GM21526 (cell line): Measurements from ENCODE around the gene TMEM225B.
"Not testable (repeated sequence)": the region's sequence is repeated elsewhere in the genome, so short reads cannot be mapped to it uniquely, and the experiment has no call there.

Source experiments
- ATAC-seq: cut with Tn5 transposase; IDR thresholded peaks from one replicate; pipeline ENCODE4 v1.9.1; 2021; ENCODE audit warnings: moderate library complexity; ENCODE audit not compliant: unreplicated experiment, low FRiP score

Gene TMEM225B

DNA sequence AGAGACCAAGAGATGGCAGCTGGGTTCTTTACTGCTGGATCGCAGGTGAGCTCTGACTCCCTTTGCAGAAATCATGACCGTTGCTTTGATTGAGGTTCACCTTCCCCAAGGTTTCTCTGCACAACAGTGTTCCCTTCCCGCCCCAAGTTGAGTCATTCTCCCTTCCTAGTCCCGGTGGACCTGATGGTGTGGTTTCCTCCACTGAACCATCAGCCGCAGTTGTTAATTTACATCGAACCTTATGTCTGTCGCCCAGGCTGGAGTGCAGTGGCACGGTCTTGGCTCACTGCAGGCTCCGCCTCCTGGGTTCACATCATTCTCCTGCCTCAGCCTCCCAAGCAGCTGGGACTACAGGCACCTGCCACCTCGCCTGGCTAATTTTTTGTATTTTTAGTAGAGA, 24.5 kb downstream of the TMEM225B start:
- ATAC-seq = no peak

- no peak for ATAC-seq
Measured at GRCh38 chr7:99623091-99623693, 25.1 kb downstream of the TMEM225B start.

GRCh38 chr7:99623702-99624447, 25.8 kb downstream of the TMEM225B start:
- ATAC-seq = no peak

- ATAC-seq = no peak
Measured at GRCh38 chr7:99624484-99624883, 26.4 kb downstream of the TMEM225B start.

GRCh38 chr7:99625321-99625720, 27.3 kb downstream of the TMEM225B start:
- ATAC-seq = no peak

GRCh38 chr7:99625961-99626360, 27.9 kb downstream of the TMEM225B start:
- ATAC-seq = no peak

- no peak for ATAC-seq
Measured at GRCh38 chr7:99626661-99627060, 28.6 kb downstream of the TMEM225B start.

DNA sequence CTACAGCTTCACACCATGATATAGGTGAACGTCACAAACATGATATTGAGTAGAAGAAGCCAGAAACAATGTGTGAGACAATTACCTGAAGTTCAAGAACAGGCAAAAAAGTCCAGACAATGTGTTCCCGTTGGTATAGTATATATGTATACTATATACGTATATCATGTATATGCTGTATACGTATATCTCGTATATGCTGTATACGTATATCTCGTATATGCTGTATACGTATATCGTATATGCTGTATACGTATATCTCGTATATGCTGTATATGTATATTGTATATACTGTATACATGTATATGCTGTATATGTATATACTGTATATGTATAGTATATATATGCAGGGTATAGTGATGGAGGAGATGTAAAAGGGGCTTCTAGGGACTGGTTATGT, 29.4 kb downstream of the TMEM225B start:
- no peak for ATAC-seq

DNA sequence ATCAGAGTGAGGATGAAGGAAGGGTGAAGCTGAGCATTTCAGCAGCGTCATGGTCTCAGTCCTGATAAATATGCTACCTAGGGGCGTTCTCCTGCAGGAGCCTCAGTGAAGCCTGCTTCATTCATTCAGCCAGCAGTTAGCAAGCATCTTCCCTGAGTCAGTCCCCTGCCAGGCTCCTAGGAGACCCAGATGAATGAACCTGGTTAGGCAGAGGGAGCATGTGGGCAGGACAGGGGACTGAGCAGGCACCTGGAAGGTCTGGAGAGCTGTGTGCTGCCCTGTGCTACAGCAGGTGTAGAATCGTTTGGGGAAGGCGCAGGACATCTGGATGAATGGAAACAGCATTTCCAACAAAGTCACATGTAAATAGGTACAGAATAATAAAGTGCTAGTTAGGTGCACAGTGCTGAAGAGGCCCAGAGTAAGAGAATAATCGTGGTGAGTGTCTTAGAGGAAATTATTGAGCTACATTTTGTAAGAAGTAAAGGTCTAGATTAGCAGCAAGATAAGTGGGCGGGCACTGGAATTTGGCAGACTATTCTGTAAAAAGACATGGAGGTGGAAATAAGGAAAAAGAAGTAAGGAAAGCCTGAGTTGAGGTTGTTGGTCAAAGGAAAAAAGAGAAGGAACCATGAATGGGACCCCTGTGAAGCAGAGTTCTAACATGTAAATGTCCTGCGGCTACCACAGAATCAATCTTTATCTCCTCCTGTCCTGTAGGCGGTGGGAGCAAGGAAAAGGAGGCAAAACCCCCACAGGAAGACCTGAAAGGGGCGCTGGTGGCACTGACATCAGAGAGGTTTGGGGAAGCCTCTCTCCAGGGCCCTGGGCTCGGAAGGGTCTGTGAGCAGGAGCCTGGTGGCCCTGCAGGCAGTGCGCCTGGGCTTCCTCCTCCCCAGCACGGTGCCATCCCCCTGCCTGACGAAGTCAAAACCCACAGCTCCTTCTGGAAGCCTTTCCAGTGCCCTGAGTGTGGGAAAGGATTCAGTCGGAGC, 30.7 kb downstream of the TMEM225B start:
- ATAC-seq = no peak

- ATAC-seq = no peak
Measured at GRCh38 chr7:99629643-99630042, 31.6 kb downstream of the TMEM225B start.

GRCh38 chr7:99631295-99632109, 33.4 kb downstream of the TMEM225B start:
- no peak for ATAC-seq

- not testable (repeated sequence) for ATAC-seq
Measured at GRCh38 chr7:99637414-99637813, 39.3 kb downstream of the TMEM225B start.

DNA sequence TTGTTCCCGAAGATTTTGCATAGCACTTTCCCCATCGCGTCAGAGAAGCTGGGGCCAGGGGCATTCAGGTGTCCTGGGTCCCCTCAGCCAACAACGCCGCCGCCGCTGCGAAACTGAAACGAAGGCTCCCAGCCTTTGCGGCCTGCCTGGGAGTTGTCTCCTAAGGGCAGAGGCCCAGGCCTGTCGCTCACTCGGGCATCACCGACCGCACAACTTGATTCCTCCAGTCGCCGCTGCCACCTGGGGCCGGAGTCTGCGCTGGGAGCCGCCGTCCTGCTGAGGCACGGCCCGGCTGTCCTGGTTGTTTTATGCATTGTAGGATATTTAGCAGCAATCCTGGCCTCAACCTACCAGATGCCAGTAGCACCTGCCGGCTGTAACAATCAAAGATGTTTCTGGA, 40.7 kb downstream of the TMEM225B start:
- no peak for ATAC-seq

DNA sequence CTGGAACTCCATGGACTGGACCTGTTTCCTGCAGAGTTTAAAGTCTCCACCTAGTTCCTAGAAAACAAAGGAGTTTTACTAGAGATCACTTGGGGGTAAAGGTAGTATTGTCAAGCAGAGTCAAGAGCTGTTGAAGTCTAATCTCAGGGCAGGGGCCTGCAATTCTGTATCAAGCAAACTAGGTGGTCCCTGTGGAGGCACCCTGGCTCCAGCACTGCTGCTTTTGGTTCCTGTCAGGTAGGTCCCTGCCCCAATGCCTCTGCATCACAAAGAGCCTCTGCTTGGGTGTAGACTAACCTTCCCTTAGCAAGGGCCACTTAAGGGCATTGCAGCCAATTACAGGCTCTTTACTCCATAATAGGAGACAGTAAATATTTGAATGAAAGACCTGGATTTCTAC, 41.2 kb downstream of the TMEM225B start:
- no peak for ATAC-seq

DNA sequence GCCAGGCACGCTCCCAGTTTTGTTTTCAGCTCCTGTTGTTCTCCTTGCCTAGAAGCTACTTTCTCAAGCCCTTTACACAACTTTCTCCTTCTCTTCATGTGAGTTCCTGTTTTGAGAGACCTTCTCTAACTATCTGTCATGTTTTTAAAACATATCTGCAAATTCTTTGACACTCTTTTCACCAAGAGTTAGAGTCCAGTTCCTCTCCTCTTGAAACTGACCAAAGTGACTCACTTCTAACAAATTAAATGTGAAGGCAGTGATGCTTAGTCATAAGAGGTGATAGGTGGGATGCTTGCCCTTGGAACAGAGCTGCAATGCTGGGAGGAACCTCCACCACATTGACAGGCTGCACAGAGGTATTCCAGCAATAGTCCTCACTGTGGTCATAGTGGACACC, 44.0 kb downstream of the TMEM225B start:
- no peak for ATAC-seq

DNA sequence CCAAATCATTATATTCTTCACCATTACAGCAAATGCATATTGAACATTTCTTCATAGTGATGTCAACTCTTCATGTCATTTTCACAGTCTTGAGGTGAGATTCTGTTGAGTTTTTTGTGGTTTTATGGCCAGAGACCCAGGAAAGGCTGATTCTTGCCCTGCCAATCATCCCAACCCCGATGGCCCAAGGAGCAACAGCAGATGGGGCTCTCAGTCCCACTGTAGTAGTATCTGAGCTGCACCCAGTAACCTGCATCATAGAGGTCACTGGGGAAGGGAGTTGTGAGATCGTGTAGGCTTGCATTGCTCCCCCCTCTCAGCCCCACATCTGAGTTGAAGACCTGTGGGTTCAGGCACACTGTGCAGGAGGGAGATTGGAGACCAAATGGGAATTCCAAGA, 45.4 kb downstream of the TMEM225B start:
- no peak for ATAC-seq

DNA sequence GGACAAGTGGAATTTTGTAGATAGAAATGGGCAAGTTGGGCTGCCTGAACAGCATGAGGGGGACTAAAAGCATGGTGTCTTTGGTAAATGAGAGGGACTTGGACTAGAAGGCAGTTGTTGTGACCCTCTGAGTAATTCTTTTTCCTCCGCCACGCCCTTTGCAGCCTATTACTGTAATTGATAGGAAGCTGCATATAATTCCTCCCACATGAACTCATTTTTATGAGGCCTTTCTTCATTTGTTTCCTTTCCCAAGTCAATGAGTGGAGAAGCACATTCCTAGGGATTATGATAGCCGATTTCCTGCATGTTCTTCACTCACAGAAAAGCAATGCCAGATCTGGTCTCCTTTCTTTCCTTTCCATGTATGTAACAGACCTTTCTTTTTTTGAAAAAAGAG, 46.4 kb downstream of the TMEM225B start:
- ATAC-seq = no peak

DNA sequence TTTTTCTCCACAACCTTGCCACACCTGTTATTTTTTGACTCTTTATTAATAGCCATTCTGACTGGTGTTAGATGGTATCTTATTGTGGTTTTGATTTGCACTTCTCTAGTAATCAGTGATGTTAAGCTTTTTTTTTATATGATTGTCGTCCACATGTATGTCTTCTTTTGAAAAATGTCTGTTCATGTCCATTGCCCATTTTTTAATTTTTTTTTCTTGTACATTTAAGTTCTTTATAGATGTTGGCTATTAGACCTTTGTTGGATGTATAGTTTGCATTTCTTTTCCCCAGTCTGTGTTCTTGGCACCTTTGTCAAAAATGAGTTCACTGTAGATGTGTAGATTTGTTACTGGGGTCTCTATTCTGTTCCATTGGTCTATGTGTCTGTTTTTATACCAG, 47.5 kb downstream of the TMEM225B start:
- ATAC-seq = no peak

- no peak for ATAC-seq
Measured at GRCh38 chr7:99648843-99649242, 50.8 kb downstream of the TMEM225B start.

DNA sequence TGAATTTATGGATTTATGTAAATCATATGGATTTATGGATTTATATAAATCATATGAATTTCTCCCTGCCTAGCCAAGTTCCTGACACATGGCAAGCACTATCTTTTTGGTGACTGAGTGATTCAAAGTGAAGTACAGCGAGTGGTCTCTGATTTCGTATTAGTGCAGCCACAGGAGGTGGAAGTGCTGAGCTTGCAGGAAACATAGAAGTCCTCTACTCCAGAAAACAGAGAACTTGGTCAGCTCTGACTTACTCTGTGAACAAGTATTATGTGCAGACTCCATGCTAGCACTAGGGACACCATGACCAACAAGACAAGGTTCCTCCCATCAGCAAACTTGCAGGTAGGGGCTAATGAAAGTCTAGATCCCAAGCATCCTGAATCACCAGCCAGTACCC, 53.2 kb downstream of the TMEM225B start:
- no peak for ATAC-seq
